ENCODE measurements around the gene PHF21B.
"Not testable (repeated sequence)": the region's sequence is repeated elsewhere in the genome, so short reads cannot be mapped to it uniquely, and the experiment has no call there.

PHF21B gene

DNA sequence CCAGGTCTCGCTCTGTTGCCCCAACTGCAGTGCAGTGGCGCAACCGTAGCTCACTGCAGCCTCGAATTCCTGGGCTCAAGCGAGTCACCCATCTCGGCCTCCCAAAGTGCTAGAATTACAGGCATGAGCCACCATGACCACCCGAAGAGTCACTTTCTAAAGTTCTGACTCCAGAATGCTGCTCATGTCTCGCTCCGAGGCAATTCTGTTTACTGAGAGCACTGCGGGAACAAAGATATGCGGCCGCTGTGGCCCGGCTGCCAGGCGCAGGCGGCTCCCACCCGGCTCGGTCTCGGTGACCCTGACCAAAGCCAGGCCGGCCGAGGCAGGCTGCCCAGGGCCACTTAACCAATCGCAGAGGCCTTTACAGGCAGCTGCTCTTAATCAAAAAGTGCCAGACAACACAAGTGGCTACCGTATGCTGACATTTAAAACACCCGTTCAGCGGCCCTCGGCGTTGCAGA is 78.7 kb downstream of the PHF21B start:
- DNase-seq: no peak

DNA sequence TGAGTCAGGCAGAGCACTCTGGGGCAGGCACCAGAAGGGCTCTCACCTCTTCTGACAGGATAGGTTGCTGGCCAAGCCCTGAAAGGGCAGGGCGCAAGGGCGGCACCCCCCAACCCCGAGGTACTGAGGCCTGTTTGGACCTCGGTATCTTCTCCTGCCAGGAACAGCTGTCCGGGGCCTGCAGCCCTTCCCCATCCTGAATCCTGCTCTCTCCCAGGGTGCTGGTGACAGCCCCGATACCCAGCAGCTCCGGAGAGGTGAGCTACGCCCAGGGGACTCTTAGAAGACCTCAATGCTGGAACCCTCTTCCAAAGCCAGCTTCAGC is 79.1 kb downstream of the PHF21B start:
- no peak for DNase-seq

DNA sequence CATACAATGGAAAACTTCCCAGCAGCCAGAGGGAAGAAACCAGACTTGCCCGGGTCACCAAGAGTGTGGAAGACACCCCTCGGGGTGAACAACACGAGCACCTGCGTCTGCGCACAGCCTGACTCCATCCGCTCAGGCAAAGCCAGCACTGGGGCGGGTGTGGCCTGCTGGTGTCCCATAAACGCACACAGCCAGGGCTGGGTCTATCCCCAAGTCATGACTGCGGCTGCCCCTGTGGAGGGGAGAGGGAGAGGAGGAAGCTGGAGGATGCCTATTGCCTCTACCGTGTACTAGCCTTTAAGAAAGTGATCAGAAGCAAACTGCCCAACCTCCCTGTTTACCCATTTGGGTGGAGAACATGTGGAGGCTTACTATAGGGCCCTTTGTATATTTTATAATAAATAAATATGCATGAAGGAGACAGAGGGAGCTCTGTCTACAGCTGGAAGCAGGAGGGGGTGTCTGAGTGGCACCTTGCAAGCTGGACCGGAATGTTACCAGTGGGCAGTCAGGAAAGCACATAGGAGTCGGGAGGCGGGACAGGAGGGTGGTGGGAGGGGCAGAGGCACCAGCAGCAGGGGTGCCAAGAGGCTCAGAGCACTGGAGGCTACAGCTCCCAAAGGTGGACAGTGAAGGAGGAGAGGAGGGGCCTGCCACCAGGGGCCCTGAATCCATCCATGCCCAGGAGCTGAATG is 79.6 kb downstream of the PHF21B start:
- DNase-seq: no peak

DNA sequence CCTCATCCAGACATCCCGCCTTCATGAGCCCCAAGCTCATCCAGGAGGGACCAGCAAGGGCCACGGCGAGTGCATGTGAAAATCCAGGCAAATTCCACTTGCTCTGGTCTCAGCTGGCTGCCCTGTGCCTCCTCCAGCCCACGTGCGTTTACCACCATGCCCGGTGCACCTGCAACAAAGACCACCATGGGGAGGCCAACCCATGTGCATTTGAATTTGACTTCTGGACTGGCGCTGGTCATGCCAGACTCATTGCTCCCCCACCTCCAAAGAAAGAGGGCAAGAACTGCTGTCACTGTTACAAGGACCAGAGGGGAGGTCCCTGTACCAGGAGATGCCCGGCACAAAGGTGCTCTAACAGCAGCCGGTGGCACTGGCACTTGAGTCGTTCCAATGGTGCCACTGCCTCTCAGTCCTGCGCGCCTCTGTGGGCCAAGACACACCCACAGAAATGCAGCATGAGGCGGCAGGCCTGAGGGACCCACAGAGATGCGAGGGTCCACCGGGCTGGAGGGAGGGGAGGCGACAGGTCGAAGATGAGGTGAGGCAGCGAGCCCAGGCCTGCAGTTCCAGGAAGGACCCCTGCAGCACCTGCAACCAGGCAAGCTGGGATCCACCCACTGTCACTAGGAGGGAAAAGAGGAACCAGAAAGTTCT is 80.3 kb downstream of the PHF21B start:
- no peak for DNase-seq

DNA sequence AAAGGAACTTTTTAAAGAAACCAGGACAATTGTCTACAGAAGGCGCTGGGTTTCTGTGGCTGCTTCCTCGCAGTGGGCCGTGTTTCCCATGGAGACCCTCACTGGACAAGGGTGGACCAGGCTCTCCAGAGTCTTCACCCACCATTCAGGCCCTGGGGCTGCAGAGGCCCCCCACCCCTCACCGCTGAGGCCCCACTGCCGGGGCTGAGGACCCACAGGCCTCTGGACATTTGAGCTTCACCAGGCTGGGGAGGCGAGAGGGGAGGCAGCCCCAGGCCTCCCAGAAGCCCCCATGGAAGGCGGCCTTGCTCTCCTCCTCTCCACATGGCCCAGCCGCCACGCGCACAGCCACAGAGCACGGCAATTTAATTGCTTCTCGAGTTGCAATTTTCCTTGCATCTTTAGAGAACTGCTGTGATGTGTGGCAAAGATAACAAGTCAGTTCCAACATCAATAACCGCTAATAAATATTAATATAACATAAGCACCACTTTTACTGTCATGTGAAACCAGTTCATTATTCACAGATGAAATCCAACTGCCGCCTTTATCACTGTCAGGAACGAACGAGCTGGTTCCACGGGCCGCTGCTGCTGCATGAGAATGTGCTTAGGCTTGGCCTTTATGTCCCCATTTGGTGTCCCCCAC is 81.0 kb downstream of the PHF21B start:
- DNase-seq: no peak

DNA sequence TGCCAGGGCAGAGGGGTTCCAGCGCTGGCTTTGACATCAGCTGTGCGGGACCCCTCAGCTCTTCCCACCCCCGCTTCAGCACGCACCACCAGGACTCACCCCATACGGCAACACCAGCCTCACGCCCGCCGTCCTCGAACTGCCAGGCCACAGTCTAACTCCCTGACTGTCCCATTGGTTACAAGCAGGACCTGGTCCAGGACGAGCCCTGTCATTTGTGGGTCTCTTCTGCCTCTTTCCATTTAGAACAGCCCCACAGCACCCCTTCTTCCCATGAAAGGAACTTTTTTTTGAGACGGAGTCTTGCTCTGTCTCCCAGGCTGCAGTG is 81.7 kb downstream of the PHF21B start:
- DNase-seq: no peak

DNA sequence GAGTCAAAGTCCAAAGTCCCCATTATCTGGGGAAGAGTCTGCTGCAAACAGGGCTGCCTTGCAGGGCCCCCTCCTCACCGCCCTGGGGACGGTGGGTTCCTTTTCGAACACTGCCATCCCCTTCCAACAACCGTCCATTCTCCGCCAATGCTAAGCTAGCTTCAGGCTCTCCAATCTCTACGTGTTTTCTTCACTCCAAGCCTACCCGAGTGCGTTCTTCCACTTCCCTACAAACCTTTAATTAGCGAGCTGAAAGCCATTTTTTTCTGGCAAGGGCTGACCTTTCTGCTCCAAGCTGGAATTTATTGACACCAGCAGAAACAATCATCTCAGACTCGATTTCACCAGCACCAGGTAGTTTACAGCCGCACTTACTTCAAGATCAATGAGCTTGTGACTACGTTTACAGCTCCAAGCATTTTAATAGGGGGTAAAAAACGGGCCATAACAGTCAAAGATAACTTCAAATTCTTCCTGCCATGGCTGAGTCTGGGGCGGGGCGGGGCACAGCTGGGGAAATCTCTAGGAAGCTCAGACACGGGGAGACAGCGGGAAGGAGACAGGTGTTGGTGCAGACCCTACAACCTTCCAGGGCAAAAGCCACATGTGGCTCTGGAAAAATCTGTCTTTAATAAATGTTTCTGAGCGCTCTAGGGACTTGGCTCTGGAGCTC is 82.2 kb downstream of the PHF21B start:
- no peak for DNase-seq

DNA sequence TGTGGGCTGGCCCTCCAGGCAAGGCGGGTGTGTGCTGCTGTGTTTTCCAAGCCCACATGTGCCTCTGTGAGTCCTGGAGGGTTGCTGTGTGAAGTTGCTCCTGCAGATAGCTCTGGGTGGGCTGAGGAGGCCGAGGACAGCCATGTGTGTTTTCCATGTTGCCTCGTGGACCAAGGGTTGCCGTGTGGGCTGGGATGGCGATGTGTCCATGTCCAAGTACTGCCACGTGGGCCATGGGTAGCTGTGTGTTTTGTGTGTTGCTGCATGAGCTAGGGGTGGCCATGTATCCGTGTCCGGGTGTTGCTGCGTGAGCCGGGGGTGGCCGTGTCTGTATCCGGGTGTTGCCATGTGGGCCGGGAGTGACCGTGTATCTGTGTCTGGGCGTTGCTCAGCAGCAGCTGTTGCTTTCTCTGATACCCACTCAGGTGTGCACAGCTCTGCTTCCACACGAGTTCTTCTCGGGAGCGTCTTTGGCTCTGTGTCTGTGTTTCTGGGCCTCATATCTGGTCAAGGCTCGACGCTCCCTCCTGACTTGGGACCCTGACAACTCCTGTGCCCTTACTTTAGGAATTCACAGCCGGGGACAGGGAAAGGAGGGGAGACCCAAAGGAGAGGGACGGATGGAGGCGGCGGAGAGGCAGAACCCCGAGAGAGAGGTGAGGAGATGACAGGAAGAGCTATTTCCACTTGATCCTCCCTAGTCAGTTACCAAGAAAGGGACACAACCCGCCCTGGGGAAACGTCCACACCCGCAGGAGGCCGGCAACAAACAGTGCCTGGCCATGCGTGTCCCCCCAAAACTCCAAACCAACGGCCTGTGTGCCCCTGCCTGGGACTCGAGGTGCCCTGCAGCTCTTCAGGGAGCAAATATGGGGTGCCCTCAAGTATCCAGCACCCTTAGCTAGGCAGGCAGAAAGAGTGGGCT is 83.1 kb downstream of the PHF21B start:
- DNase-seq: no peak

DNA sequence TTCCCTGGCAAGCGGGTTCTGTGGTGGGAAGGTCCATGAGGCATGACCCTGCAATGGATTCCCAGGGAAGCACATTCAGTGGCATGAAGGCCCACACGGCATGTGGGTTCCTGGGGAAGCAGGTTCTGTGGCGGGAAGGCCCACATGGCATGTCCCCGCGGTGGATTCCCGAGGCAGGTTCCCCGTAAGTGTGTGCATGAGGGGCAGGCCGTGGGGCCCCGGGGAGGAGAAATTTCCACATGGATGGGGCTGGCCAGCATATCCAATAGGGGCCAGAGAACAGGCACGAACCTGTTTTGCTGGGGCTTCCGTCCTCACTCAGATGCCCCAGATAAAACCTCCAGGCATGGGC is 83.7 kb downstream of the PHF21B start:
- no peak for DNase-seq

DNA sequence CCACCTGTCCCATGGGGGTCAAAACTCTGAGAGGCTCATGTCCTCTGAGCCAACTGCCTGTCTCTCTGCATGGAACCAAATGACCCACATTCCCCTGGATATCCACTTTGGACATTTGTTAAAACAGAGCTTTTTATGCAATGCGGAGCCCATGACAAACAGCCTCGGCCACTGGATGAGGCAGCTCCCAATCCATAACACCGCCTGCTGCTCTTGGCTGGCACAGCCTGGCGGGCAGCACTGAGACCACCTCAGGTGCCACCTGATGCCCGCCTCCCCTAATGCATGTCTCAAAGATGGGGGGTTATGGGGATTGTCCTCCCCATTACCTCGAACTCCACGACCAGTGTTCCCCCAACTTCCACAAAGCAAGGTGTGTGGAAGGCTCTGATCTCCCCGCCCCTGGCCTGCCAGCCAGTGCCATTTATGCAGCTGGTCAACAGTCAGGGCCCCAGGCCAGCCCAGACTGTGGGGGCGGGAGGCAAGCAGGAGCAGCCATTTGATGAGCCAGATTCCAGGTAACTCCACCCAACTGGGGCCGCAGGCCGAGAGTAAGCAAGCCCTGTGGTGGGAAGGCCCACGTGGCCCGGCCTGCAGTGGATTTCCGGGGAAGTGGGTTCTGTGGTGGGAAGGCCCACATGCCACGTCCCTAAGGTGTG is 84.2 kb downstream of the PHF21B start:
- DNase-seq: no peak

DNA sequence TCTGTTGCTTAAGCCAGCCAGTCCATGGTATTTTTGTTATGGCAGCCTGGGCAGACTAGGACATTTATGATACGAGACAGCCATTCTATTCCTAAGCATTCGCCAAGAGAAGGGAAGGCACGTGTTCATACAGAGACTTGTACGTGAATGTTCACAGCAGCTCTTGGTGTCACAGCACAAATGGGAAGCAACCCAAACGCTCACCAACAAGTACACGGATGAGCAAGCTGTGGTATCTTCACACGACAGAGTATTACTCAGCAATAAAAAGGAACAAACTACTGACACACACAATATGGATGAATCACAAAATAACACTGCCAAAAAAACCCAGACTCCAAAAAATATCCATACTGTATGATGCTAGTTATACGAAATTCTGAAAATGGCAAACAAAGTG is 85.1 kb downstream of the PHF21B start:
- DNase-seq: no peak

DNA sequence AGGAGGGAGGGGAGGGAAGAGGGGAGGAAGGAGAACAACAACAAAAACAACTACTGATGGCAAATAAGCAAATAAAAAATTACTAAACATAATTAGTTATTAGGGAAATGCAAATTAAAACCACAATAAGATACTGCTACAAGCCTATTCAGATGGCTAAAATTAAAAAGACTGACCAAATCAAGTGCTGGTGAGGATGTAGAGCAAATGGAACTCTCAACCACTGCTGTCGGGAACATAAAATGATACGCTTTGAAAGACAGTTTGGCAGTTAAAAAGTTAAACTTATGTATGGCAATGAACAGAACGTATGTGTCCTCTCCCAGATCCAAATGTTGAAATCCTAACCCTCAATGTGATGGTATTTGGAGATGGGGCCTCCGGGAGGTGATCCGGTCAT is 85.7 kb downstream of the PHF21B start:
- no peak for DNase-seq

DNA sequence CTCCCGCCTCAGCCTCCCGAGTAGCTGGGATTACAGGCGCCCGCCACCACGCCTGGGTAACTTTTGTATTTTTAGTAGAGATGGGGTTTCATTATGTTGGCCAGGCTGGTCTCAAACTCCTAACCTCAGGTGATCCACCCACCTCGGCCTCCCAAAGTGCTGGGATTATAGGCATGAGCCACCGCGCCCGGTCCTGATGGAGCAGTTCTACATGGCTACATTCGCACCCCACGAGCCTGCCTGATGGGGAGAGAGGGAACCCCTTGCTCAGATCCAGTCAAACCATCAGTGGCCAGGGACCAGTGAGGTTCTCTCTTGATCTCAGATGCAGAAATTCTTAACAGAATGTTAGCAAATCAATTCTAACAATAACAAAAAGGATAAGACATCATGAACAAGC is 88.0 kb downstream of the PHF21B start:
- DNase-seq: not testable (repeated sequence)

DNA sequence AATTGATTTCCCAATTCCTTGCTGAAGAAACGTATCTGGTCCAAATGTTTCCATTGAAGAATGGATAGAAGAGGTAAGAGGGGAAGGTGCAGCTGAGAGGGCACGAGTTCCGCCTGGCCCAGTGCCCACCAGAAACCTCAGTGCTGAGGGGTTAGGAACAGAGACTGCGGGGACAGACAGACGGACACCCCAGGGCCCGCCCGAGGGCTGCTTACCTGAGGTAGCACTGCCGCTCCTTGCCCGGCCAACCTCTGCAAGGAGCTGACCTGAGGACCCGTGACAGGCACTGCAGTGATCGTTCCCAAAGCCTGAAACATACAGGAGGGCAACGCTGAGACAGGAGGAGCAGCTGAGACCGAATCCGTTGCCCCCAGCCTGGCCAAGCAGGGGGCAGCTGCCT is 89.6 kb downstream of the PHF21B start:
- no peak for DNase-seq

DNA sequence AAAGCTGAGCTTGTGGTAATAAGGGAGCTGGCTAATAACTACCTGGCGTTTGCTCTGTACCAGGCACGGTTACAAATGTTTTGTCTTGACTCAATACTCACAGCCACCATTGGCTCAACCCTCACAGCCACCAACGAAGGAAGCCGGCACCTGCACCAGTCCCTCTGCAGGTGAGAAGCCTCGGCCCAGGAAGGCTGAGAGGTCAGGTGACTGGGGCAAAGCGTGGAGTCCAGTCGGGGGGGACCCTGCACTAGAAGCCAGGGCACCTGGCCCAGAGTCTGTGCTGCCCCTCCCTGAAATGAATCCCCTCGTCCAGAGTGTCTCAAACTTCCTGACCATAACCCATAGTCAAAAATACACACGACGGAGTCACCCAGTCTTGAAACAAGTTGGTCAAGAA is 90.1 kb downstream of the PHF21B start:
- no peak for DNase-seq

DNA sequence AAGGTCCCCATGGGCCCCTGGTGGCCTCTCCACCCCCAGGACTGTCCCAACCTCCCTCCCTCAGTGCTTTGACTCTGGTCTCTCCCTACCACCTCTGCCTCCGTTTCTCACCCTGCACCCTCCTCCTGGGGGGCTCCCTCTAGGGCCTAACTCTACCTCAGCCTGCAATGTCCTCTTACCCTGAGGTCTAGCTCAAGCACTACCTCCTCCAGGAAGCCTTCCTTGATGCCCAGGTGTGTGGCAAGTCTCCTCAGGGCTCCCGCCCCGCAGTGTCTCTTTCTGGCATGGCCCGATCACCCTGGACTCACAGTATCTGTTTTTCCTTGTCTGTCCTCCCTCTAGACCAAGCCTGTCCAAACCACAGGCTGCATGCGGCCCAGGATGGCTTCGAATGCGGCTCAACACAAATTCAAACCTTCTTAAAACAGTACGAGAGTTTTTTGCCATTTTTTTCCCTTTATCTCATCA is 90.8 kb downstream of the PHF21B start:
- DNase-seq: no peak

DNA sequence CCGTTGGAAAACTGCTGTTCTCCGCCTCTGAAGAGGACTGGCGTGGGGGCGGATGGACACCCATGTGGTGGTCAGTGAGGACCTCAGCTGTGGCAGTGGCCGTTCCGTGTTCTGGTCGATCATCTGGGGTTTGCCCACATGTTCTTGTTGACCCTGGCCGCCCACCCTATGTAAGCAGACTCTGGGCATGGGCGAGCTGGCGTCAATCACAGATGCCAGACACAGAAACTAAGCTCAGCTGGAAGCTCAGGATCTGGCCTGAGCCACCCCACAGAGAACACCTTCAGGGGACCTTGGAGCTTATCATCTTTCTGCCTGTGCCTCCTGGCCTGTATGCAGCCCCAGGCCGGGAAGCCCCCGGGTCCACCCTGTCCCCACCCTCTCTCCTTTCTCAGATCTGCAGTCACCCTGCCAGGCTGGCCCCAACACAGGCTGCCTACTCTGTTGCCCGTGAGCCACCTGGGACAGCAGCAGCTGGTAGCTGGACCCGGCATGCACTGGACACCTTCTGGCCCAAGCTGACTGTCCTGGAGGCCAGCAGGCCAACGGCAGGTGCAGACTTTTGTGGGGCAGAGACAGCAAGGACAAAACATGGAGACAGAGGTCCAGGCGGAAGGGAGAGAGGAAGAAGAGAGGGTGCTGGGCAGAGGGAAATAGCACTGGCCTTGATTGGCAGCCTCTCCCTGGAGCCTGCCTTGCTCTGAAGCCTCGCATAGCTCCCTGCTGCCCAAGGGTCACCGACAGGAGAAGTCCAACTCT is 91.5 kb downstream of the PHF21B start:
- DNase-seq: no peak

DNA sequence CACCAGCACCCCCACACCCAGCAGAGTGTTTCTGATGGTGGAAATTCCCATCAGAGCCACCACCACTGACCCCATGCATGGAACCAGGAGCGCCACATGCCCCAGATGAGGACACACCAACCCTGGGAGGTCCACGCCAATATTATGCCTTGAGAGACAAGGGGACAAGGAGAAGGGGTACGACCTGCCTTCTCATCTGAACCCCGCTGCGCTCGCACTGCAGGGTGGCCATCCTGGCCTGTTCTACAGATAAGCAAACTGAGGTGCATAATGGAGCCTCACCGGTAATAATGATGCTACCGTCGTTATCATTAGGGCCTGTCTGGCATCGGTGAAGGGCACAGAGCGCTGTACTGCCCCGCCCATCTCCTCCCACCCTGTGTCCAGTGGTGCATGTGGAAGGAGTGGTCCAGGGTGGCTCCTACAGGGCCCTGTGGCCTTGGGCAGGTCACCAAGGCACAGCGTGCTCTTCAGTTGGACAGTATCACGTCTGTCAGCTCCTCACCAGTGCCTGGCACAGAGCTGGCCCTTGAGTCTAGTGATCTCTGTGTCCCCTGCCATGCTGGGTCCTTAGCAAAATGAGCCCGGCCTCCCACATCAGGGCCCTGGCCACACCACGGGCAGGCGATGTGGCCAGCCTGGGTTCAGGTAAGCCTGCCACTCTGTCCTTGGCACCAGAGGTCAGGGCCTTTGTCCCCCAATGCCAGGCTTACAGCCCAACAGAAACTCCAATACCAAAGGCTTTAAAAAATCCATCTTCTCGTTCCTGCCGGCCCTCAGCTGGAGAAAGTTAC is 92.2 kb downstream of the PHF21B start:
- DNase-seq: no peak

DNA sequence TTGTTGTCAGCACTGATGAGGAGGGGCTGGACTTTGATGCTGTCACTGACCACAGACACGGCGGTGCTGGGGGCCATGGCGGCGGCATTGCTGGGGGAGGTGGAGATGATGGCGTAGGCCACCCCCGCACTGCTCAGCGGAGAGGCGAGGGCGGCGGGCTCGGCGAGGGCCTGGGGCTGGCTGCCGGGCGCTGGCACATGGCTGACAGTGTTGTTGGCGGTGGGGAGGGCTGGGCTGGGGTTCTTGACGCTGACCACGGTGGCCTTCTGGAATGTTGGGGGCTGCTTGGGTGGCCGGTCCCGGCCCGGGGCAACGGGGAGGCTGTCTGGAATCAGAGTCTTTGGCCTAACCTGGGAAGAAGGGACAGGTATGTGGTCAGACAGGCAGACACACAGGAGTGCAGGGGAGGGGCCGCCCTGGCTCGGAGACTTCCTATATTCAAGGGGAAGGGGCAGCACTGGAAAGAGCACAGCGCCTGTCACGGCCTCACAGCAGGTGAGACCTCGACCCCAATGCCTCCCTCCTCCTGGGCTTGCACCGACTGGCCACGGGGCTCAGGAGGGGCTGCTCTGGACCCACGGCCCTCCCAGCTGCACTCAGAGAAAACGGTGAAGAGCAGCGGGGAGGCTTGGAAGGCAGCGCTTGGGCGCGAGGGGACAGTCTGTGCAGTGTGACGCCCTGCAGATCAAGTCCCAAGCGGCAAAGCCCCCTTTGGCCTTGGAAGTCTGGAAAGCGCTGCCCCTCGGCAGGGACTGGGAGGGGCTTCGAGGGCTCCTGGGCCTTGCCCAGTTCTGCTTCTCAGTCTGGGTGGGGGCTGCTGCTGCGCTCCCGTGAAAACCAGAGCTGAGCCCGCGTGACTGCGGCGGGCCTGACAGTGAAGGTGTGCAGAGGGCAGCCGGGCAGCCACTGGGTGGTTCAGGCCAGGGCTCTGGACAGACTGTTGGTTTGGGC is 93.2 kb downstream of the PHF21B start:
- no peak for DNase-seq

DNA sequence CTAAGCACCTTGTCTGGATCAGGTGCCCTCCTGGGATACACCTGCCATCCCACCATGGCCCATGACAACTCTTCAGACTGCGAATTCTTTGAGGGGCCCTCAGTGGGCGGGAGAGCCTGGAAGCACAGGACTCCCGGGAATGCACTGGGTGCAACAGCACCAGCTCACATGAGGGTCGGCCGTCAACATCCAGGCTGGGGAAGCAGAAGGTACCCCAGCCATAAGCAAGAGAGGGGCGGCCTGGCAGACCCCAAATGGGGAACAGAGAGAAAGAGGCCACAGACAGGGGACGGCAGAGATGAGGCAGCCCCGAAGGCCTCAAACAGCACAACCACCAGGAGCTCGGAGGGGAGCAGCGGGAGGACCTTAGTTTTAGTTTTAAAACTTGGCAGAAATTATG is 94.4 kb downstream of the PHF21B start:
- DNase-seq: no peak
